Measurements from ENCODE around the gene TBC1D2B.

The TBC1D2B gene

DNA sequence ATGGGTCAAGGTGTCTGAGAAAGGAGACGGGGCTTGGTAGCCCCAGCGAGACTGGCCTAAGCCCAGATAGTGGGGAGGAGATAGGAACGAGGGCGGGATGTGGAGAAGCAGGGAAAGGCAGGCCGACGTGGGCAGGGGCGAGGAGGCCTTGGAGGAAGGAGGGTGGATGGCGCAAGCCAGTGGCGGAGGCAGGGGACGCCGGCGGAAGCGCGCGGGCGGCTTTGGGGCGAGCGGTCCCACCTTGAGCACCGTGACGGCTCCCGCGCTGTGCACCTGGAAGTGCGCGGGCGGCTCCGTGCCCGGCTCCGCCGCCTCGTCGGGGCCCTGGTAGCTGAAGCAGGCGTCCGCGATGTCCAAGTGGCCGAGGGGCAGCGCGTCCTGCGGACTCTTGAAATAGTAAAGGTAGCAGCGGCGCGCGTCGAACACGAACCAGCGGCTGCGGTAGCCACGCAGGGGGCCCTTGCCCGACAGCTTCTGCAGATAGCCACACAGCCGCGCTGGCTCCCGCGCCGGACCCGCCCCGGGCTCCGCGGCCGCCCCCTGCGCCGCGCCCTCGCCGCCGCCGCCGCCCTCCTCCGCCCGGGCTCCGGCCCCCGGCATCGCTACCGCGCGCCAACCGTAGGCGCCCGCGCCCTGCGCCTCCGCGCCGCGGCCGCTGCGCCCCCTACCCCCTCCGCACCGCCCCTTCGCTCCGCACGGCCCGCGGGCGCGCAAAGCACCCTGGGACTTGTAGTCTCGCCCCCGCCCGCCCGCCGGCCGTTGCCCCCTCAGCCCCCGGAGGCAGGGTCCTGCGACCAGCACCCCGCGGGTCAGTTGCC, at the start of gene TBC1D2B:
Gene TBC1D2B, minus strand, starts transcription at position 659 of the 818 bp plus-strand sequence. Its CDS starts 59 bp downstream, at position 600.
- DNase-seq, result peak; percentile 22

- DNase-seq, result no peak
Observed at GRCh38 chr15:78125267-78125666, 47.8 kb upstream of the TBC1D2B start.

DNA sequence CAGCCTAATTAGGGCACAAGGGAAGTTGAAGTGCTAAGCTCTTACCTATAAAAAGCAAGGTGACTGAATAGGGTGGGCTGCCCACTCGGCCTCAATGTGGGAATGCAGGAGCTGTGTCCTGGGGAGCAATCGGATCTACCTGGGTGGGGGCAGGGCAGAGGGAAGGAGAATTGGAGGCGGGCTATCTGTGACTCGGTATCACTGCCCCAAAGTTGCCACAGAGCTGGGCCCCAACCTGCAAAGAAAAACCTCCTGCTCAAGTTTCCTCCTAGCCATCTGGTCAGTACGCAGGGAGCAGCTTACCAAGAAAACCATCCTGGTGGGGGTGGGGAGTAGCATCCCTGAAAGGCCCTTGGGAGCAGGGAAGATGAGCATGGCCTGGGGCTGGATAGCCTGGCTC, 43.0 kb upstream of the TBC1D2B start:
- DNase-seq, result no peak

DNA sequence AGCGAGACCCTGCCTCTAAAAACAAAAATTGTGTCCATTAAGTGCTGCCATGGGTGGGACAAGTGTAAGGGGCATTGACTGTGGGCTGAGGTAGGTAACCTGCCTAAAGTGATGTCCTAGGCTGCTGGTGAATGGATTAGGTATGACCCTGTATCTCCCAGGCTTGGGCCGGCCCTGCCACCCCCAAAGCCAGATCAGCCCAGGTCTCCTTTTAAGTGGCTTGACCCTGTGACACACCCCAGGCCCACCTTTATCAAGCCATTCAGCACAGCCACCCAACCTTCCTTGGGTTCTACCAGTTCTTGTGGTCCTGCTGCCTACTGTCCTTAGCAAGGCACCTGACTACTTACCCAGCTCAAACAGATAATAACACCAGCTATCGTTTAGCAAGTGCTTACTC, 35.0 kb upstream of the TBC1D2B start:
- no peak for DNase-seq

- DNase-seq, result no peak
Observed at GRCh38 chr15:78111788-78112187, 34.3 kb upstream of the TBC1D2B start.

DNA sequence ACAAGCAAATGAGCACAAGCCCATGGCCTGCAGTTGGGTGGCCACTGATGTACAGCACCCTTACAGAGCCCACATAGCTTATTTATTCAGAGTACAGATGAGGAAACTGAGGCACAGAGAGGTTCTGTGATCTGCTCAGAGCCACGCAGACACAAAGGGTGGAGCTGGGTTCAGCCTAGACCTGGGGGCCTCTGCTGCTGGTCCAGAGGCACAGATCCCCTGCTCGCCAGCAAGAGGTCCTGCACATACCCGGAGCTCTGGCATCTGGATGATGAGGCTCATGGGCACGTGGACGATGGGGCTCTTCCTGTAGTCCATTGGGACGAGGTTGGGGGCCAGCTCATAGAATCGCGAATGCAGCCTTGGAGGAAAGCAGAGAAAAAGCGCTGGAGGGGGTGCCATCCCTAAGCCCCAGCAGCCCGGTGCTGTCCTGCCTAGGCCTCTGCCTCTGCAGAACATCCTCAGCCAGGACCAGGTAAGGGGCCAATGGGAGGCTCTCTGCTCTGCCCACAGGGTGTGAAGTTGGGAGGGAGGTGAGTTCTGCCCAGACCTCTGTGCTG, 33.5 kb upstream of the TBC1D2B start:
- DNase-seq, result no peak

DNA sequence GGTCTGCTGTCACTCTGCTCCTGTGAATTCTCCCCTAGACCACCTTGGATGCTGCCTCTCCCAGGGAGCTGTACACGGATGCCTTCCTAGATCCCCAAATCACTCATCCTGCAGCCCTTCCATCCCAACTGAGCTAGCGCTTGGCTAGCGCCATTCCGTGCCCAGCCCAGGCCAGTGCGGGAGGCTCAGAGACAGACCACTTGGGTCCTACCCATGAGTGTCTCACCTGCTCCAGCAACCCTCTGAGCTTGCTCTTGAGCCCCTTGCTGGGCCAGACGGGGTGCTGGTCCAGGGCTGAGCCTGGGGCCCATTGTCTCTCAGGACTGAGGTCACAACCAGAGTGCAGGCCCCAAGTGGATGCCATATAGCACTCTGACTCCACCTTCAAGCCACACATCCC, 32.6 kb upstream of the TBC1D2B start:
- DNase-seq, result no peak

DNA sequence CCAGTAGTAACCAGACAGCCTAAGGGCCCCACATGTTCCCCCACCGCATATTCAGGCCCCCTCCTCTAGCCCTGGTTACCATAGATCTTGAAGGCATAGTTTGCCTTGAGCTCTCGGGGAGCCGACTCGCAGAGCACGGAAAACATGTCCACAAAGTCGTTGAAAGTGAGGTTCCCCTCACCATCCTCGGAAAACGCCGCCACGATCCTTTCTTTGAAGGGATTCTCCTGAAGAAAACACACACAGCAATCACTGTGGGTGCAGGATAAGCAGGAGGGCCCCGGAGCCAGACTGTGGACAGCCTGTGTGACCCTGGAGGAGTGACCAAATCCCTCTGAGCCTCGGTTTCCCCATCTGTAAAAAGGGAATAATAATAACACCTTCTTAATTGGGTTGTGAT, 31.6 kb upstream of the TBC1D2B start:
- no peak for DNase-seq

DNA sequence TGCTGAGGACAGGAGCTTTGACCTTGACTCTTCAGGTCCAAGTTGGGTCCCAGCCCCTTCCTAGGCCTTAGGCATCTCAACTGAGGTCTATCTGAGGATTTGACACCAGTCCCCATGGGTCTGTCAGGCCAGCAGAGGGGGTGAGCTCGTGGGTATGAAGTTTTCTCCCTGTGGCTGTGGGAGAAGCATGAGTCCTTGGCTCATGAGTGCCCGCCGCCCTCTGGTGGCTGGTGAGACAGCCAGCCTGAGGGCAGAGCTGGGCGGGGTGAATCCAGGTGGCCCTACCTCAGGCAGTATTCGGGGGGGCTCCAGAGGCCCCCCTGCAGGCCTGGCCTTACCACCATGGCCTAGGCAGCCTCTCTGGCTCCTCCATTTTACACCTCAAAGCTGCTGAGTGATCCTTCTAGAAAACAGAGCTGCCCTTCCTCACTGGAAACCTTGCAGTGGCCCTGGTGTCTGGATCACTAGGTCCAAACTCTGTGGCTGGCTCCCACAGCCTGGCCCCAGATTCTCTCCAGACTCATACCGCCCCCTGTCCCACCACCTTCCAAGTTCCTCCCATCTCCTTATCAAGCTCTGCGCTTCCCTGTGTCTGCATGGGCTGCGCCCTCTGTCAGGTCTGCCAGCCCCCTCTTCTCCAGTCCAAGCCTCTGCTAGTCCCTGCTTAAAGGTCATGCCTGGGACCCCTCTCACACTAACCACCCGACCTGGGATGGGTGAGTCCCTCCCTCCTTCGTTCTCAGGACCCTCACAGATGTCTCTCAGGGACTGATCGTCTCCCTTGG, 31.0 kb upstream of the TBC1D2B start:
- peak; percentile 27 for DNase-seq

- DNase-seq, result no peak
Observed at GRCh38 chr15:78107471-78107870, 30.0 kb upstream of the TBC1D2B start.

GRCh38 chr15:78105476-78106241, 28.1 kb upstream of the TBC1D2B start:
- DNase-seq, result no peak

GRCh38 chr15:78104566-78105475, 27.3 kb upstream of the TBC1D2B start:
- no peak for DNase-seq

DNA sequence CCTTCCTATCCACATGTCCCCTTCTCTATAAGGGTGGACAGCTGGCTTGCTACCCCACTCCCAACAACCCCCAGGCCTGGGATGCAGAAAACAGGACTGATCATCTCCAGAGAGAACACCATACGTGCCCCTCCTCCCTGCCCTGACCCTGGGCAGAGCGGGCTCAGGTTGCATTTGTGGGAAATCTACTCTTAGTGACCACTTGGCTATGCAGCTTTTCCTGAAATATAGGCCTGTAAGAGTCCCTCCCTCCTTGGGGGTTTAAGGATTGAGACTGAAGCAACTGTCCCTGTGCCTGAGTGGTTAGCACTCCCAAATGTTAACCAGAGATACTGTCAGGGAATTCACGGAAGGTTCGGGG, 26.6 kb upstream of the TBC1D2B start:
- DNase-seq, result no peak

DNA sequence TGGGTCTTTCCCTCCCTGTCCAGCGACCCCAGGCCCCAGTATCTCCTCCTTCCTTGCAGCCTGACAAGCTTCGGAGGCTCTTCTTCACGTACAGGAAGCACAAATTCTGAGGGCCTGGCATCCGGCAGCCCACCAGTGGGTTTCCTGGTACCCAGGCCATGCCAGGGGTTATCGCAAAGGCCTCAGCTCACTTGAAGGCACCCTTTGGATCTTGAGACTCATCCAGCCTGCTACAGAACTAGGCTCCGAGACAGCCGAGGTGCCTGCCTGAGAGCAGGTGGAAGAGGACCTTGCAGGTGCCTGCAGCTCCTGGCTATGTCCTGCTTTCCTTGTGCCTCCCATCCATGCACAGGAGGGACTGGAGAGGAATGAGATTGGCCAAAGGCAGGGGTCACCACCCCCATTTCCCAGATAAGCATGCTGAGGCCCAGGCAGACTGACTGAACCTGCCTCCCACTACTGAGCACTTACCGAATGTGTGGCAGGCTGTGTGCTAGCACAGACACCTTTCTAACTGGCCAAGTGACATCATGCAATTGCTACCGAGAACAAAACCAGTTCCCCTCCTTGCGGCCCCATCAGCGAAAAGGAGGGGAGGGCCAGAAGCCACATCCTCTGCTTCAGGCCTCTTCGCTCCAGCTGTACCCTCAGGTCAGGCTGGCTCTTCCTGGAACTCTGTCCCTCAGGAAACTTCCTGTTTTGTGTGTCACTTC, 26.1 kb upstream of the TBC1D2B start:
- no peak for DNase-seq

- DNase-seq, result no peak
Observed at GRCh38 chr15:78102741-78103140, 25.2 kb upstream of the TBC1D2B start.

DNA sequence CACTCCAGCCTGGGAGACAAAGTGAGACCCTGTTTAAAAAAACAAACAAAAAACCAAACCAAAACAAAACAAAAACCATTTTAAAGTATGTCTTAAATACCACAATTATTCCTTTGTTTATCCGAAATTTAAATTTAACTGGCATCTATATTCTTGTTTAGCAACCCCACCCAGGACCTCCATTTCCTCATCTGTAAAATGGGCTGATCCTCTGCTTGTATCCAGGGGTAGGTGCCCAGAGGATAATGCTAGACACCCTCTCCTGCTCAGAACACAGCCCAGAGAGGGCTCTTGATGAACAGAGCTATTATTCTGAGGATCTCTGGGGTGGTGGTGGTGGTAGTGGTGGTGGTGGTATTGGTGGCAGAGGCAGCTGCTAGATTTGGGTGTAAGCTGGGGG, 24.7 kb upstream of the TBC1D2B start:
- no peak for DNase-seq

DNA sequence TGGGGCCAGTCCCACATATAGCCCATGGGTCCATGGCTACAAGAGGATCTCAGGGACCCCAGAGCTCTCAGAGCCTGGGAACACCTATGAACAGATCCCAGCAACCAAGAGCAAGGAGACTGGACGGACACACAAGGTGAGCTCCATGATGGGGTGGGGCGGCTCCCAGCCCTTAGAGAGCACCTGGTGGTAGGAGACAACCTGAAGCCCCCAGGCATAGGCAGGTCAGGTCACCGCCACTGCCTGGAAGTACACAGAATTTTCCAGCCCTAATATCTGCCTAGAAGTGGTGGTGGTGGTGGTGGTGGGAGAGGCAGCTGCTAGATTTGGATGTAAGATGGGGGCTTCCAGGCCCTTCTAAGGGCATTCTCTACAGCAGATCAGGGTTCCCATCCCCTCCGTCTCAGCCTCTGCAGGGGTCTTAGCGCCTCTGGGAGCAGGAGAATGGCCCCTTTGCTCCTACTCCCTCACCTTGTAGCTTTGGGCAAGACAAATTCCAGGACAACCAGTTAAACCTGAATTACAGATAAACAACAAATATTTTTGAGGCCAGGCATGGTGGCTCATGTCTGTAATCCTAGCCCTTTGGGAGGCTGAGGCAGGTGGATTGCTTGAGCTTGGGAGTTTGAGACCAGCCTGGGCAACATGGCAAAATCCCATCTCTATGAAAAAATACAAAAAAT, 24.1 kb upstream of the TBC1D2B start:
- DNase-seq, result no peak

GRCh38 chr15:78100886-78101285, 23.4 kb upstream of the TBC1D2B start:
- DNase-seq, result no peak

DNA sequence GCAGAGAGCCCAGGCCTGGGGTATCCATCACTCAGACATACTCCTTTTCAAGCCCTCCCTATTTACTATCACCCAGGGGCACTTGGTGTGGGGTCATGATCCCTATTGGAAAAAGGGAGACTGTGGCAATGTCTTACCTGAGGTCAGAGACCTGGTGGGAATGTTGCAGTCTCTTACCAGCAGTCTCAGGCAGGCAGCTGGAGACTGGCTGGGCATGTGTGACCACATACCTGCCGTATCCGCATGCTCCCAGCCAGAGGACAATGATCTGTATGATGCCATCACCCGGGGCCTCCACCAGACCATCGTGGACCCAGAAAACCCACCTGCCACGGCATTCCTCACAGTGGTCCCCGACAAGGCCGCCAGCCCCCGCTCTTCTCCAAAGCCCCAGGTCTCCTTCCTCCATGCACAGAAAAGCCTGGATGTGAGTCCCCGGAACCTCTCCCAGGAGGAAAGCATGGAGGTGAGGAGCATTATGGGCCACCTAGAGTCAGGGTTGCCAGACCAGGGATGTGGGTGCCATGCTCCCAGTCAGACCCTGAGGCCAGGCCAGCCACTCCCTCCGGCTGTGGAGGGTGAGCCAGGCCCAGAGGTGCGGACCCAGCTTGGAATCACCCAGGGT, 20.7 kb upstream of the TBC1D2B start:
- DNase-seq, result no peak

- DNase-seq, result no peak
Observed at GRCh38 chr15:78097667-78098066, 20.2 kb upstream of the TBC1D2B start.
